ENCODE measurements around the gene HOXB1.
"Not testable (repeated sequence)": the region's sequence is repeated elsewhere in the genome, so short reads cannot be mapped to it uniquely, and the experiment has no call there.

HOXB1 gene

GRCh38 chr17:48523010-48523409, 7.8 kb downstream of the HOXB1 start:
- no peak for DNase-seq (ENCODE audit: low read depth, low spot score)

DNA sequence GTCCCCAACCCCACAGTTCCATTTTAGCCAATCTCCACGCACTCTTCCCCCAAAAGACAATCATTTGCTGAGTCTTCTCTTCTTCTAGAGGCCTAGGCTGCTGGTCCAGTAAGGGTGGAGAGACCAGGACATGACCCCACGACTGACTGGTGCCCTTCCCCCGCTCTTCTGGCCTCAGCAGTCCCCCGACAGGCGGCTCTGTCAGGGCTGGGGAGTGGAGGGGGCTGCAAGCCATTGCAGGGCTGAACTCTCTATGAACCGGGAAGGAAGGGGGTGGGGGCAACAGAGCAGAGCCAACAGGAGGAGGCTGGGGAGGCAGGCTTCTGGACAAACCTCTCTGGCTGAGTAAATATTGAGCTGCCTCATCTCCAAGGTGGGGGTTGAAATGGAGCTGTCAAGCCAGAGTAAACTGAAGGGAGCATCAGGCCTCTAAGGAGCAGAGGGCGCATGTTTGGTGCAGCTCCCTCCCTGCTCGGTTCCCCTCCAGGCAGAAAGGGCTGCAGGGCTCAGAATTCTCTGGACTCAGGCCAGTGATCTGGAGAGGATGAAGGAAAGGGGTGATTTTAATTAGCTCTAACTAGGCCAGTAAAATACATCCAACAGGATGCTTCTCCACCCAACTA, 8.7 kb downstream of the HOXB1 start:
- no peak for DNase-seq (ENCODE audit: low read depth, low spot score)

DNA sequence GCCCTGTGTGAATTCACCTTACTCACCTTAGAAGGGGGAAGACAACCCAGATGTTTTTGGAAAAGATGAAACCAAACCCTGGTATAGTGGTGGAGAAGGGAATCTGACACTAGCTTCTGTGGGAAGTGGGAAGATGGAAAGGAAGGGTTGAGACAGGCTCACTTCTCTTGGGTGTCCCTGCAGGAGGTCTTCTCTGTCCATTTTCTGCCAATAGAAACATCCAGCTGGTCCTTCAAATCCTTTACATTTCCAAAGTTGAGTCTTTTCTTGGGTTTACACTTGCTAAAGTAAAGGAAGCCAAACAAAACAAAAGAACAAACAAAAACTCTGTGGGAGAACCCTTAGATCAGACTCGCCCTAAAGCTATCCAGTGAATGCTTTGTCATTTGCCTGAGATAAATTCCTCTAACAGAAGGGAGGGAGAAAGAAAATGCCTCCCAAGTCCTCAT, 10.2 kb downstream of the HOXB1 start:
- no peak for DNase-seq (ENCODE audit: low read depth, low spot score)

DNA sequence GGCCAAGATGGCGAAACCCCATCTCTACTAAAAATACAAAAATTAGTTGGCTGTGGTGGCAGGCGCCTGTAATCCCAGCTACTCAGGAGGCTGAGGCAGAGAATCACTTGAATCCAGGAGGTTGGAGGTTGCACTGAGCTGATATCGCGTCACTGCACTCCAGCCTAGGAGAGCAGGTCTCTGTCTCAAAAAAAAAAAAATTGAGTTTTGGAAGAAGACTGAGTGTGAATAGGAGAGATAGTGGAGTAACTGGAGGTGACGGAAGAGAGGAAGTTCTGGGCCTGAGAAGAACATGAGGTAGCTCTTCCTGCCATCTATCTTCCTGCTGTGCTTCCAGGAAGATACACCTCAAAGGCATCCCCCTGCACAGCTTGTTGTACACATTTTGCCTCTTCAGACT, 11.4 kb downstream of the HOXB1 start:
- no peak for DNase-seq (ENCODE audit: low read depth, low spot score)

- DNase-seq (ENCODE audit: low read depth, low spot score) = no peak
Measured at GRCh38 chr17:48517478-48517877, 13.3 kb downstream of the HOXB1 start.

DNA sequence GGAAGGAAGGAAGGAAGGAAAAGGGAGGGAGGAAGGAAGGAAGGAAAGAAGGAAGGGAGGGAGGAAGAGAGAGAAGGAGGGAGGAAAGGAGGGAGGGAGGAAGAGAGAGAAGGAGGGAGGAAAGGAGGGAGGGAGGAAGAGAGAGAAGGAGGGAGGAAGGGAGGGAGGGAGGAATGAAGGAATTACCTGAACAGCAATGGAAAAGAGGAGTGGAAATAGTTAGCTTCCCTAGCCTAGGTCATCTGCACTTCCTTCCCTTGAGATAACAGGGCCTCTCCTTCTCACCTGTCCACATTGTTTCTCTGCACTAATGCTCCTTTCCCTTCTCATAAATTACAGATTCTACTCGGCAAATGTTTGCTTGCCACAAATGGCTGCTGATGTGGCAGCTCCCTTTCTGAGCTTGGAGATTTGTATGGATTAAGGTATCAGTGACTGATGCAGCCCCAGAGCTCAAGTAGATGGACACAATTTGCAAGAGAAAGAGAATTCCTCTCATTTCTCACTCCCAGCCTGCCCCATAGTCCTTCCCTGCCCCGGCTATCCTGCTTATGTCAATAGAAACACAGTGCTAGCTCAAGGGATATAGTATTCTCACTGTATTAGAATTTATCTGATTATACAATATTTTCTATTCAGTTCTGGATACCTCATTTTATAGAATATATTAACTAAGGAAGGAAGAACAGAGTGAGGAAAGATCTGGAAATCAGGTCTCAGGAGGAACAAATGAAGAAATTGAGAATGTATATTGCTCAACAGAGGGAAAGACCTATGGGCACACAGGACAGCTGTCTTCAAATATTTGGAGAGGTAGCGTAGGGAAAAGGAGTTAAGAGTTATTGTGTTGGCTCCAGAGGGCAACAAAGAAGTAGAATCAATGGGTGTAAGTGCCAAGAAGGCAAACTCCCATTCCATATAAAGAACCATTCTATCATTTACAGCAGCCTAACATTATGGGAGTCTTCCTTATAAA, 14.6 kb downstream of the HOXB1 start:
- no peak for DNase-seq (ENCODE audit: low read depth, low spot score)

- no peak for DNase-seq (ENCODE audit: low read depth, low spot score)
Measured at GRCh38 chr17:48514477-48514876, 16.3 kb downstream of the HOXB1 start.

DNA sequence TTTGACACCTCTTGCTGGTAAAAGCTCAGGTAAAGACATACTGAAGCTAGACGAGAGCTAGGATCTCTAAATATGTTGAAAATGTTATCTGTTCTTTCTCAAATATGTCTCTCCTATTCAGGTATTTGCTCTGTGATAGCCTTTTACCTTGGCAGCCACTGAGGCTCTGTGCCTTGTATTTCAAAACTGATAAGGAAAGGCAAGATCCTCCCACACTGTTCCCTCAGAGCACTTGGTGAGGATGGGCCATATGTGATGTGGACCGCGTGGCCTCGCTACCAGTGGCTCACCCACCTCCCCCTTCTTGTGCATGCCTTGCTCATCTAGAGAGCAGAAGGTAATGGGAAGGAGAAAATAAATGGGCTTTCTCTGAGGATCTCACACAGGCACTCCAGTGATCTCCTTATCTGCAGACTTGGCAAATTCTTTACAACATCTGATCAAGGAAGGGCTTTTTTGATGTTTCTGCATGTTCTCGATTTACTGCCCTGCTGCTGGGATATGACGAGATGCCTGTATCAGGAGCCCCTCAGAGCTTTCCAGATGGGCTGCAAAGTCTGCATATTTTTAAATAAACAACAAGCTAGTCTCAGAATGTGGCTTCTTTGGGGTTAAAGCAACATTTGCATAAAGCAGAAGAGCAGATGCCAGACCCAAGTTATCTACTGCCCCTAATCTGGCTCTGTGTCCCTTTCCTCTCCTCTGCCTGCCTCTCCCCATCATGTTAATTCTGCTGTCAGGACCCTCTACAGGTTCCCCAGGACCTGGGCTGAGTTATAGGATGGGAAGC, 16.9 kb downstream of the HOXB1 start:
- no peak for DNase-seq (ENCODE audit: low read depth, low spot score)

- no peak for DNase-seq (ENCODE audit: low read depth, low spot score)
Measured at GRCh38 chr17:48513097-48513496, 17.7 kb downstream of the HOXB1 start.

DNA sequence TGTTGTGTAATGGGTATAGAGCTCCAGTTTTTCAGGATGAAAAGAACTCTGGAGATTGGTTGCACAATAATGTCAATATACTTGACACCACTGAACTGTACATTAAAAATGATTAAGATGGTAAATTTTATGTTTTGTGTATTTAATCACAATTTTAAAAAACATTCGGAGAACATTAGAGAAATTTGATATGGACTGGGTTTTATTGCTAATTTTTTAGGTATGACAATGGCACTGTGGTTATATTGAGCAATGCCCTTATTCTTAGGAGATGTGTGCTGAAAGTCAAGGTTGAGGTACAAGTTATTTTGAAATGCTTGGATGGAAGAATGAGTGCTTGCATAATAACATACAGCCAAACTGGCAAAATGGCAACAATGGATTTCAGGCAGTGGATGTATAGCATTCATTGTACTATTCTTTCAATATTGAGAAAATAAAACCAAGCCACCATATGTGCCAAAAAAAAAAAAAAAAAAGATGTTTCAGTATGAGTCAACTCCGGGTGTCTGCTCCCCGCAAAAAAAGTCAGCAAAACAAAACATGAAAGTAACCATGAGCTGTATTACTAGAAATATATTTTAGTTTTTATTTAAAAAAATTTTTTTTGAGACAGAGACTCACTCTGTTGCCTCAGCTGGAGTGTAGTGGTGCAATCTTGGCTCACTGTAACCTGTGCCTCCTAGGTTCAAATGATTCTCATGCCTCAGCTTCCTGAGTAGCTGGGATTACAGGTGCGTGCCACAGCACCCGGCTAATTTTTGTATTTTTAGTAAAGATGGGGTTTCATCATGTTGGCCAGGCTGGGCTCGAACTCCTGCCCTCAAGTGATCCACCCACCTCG, 19.8 kb downstream of the HOXB1 start:
- no peak for DNase-seq (ENCODE audit: low read depth, low spot score)

- no peak for DNase-seq (ENCODE audit: low read depth, low spot score)
Measured at GRCh38 chr17:48510381-48510760, 20.4 kb downstream of the HOXB1 start.

DNA sequence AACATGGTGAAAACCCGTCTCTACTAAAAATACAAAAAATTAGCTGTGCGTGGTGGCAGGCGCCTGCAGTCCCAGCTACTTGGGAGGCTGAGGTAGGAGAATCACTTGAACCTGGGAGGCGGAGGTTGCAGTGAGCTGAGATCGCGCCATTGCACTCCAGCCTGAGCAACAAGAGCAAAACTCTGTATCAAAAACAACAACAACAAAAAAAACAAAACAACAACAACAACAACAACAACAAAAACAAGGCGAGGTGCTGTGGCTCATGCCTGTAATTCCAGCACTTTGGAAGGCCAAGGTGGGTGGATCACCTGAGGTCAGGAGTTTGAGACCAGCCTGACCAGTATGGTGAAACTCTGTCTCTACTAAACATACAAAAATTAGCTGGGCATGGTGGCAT, 21.1 kb downstream of the HOXB1 start:
- DNase-seq (ENCODE audit: low read depth, low spot score) = not testable (repeated sequence)

DNA sequence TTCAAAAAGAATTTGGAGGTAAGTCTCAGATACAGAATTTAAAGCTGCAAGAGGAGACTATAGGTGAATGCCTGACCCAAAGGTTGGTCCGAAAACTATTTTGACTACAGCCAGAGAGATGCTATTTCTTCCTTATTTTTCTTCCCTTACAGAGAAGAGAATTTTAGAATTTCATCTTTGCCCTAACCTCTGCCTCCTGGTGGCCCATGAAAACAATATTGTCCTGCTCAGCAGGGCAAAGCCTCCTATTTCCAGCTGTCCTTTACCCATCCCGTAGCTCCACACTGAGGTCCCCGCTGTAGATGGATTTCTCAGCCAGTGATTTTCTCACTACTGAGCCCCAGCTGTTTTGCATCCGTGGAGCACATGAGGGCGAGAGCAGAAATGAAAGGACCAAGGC, 24.6 kb downstream of the HOXB1 start:
- DNase-seq (ENCODE audit: low read depth, low spot score) = no peak

DNA sequence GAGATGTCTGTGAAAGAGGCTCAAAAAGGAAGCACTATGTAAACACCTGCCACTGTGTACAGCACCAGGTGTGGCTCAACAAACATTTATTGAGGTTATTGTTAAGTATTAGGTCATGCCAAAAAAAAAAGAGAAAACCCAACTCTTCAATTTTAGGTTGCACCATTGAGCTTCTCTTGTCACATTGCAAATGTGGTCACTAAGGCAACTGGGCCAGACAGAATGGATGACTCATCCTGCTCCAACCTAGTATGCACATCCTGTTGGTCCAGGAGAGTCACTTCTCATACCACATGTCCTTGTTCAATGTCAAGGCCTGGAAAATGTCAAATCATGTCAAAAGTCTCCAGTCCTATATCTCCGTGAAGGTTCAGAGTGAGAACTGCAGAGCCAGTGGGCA, 25.0 kb downstream of the HOXB1 start:
- no peak for DNase-seq (ENCODE audit: low read depth, low spot score)

GRCh38 chr17:48504953-48505352, 25.9 kb downstream of the HOXB1 start:
- DNase-seq (ENCODE audit: low read depth, low spot score) = no peak

GRCh38 chr17:48503747-48504146, 27.1 kb downstream of the HOXB1 start:
- no peak for DNase-seq (ENCODE audit: low read depth, low spot score)

GRCh38 chr17:48502901-48503300, 27.9 kb downstream of the HOXB1 start:
- DNase-seq (ENCODE audit: low read depth, low spot score) = no peak

DNA sequence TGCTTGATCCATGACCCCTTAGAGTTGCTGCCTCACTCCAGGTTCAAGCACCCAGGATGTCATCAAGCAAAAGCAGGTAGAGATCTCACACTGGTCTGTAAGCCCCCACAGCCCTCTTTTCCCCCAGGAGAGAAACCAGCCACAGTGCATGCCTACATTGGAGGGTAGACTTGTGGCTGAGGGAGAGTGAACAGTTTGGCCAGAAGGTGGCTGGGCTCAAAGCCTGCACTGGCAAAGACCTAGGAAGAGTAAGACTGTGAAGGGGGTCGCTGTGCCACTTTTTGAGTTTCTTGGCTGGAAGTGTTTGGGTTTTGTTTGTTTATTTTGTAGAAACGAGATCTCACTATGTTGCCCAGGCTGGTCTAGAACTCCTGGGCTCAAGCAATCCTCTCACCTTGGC, 28.5 kb downstream of the HOXB1 start:
- DNase-seq (ENCODE audit: low read depth, low spot score) = no peak

DNA sequence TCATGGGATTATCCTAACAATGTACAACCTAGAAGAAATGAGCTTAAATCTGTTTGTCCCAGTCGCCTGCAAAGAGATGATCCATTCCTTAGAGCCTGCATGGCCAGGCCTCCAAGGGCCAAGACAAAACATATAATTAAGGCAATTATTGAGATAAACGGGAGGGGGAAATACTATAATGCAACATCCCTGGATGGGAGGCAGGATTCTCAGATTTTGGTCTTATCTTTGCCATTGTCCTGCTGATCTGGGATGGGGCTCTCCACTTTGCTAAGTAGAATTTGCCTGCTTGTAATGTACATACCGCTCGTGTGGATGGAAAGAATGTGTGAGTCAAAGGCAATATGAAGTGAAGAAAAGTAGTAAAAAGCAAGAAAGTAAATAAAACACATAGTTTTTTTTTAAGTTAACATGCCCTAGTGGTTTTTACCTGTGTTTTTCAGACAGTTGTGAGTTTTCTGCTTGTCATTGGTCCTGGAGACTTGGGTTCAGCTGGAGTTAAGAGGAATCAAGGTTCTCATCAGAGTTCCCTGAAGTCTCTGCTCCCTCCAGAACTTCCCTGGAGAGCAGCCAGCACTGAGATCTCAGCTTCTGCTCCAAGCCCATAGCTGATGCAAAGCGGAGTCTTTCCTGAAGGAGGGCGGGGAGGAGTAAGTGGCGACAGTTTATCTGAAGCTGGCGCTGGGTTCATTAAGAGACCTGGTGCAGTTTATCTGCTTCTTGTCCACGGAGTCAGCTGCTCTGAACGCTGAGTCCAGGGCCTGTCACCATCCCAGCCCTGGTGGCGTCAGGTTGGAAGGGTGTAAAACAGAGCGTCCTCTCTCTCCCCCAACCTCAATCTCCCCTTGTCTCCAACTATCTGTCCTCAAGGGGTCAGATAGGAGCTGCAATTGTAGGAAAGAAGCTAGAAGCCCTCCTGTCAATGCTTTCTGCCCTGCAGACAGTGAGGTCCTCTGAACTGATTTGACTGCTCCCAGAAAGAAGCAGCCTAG, 30.1 kb downstream of the HOXB1 start:
- DNase-seq (ENCODE audit: low read depth, low spot score) = no peak
